HG03575 (cell line): Measurements from ENCODE around the gene PRPF40A.
A peak's percentile ranks its signal among the peaks of the same experiment; 100 is the strongest.

Source experiments
- ATAC-seq: cut with Tn5 transposase; IDR thresholded peaks from one replicate; pipeline ENCODE4 v1.9.1; 2021; ENCODE audit not compliant: unreplicated experiment, insufficient number of reproducible peaks, low FRiP score; ENCODE audit errors: extremely low read depth

The PRPF40A gene

DNA sequence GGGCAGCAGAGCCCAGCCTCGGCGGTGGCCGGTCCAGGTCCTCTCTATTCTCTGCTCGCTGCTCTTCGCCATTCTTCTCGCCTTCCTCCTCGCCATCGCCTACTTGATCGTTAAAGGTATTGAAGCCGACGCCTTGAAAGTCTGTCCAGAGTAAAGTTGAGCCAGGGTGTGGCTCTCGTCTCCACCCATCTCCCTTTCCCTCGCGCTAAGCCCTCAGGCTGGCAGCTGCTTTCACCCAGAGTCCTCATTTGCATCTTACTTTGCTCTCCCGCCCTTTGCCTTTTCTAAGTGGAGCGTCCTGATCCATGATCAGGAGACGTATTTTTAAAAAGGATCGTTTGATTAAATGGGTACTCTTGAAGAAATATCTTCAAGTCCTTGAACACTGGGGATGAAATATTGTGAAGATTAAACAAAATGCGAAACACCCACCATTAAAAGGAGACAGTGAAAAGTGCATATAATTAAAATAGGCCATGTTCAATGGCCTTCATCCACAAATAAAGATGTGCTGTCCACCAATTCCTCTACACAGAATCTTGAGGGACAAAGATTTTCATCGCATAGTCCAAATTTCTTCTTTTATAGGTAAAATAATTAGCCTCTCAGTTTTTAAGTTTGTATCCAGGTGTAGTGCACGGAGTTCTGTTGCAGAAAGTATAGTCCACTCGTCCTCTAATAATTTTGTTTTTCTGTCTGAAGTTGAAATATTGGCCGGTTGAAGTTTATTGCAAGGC lies 1.8 kb upstream of the PRPF40A start:
- ATAC-seq = peak; percentile 22

GRCh38 chr2:152718076-152718908 lies 1.0 kb upstream of the PRPF40A start, which contains the start of gene ARL6IP6:
ARL6IP6 (plus strand) TSS chr2:152718620; CDS start chr2:152718625, 5 bp downstream.
- ATAC-seq = peak; percentile 38

DNA sequence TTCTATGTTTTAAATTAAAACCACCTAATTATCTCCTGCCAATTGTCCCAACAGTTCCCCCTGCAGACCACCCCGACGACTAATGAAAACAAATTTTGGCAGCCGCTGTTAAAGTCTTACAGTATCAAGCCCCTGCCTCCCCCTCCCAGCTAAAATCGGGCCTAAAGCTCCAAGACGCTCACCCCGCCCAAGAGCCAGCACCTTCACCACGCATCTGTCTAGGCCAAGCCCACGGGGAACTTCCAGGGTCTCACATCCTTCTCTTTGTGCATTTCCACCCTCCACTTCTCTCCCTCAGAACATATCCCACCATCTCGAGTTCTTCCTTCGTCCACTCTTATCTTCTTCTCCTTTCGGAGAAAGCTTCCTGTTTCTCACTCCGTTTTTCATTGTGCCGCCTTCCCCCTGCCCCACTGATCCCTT lies 445 bp downstream of the PRPF40A start:
- ATAC-seq = no peak

DNA sequence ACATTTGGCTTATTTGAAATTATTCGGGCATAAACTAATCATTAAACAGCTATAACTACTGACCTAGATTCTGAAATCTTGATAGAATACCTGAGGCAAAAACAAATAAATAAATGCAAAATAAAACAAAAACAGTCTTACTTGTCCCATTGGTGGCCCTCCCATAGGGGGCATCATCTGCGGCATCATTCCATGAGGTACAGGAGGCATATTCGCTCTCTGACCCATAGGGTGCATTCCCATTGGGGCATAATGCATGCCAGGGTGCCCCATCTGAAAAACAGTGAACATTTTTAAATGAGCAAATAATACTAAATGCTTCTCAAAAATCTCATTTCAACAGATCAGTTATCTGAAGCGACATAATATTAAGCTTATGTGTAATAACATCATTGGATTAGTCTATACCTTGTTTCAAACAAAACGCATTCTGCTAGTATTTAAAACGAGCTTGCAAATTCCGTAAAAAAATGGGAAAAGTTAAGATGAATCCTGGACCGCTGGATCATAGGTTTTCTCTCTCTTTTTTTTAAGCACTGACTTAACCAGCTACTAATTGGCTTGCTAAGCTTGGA lies 1.3 kb downstream of the PRPF40A start:
- ATAC-seq = no peak

- ATAC-seq = no peak
Measured at GRCh38 chr2:152715112-152715511, 2.1 kb downstream of the PRPF40A start.

DNA sequence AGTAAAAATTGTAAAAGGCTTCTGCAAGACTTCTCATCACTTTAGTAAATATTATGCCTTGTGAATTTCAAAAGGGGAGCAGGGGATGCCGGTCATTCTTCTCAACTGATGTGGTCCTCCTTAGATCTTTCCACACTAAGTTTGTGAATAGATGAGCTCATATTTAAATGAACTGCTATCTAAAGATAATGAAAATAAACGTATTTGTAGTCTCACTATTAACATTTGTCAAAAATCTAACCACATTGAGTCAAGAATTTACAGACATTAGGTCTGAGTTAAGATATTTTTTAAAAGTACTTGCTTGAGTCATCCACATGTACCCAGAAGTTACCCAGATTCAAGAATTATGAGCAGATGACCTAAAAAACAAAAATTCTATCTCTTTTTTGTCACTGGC lies 6.5 kb downstream of the PRPF40A start:
- ATAC-seq = no peak

DNA sequence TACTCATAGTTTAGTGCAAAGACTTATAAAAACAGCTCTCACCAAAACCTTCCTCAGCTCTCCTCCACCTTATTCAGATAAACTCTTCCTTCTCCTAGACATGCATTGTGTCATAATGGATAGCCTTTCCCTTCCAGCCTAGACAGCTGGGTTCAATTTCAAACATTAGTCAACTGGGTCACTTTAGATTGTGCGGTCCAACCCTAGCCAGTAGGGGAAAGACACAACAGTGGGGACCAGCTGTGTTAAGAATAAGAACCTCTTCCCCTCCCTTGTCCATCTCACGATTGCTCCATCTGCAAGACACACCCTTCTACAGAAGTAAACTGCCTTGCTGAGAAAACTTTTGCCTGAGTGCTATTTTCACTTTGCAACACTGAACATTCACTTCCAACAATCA lies 8.5 kb downstream of the PRPF40A start:
- ATAC-seq = no peak

- ATAC-seq = no peak
Measured at GRCh38 chr2:152706477-152707021, 10.7 kb downstream of the PRPF40A start.

- no peak for ATAC-seq
Measured at GRCh38 chr2:152701198-152701597, 16.1 kb downstream of the PRPF40A start.

DNA sequence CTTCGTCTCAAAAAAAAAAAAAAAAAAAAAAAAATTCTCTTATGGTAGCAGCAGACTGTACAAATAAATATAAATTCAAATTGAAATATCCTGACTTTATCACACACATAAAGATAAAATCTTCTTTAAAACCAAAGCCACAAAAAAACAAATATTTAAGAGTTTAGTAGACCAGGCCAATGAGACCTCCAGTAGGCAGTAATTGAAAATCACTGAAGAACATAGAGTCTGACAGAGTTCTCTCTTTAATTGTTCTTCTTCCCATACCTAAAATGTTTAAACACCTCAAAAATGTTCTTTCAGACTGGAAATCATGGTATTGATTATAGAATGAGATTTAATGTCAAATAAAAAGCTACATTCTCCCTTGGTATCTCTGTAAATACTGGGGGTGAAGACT lies 20.8 kb downstream of the PRPF40A start:
- no peak for ATAC-seq

- no peak for ATAC-seq
Measured at GRCh38 chr2:152695763-152696162, 21.5 kb downstream of the PRPF40A start.

DNA sequence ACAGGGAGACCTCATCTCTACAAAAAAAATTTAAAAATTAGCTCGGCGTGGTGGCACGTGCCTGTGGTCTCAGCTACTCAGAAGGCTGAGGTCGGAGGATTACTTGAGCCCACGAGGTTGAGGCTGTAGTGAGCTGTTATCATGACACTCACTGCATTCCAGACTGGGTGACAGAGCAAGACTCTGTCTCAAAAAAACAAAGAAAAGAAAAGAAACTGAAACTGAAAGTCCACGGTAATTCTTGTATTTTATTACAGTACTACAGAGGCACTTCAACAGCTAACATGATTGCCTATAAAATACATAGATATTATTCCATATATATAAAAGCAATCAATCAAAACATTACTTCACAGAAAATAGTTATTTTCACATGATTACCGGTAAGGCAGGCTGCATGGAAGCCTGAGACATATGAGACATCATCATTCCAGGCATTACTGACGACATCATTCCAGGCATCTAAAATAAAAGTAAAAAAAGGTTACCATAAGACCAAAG lies 23.1 kb downstream of the PRPF40A start:
- ATAC-seq = peak; percentile 42

DNA sequence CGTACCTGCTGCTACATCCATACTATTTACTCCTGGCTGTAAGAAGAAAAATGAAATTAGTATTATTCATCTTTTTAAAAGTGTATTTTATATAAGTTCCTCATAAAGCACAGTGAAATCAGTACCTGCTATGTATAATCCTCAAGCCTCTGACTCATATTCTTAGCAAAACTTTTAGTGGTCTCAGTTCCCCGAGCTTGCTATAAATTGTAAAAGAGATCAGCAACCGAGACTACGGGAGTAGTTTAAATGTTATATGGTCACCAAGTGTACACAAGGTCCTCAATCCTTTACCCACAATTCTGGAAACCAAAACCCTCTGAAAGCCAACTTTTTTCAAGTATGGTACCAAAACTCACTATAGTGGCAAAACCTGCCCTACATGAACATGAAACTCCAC lies 24.2 kb downstream of the PRPF40A start:
- peak; percentile 88 for ATAC-seq

- ATAC-seq = no peak
Measured at GRCh38 chr2:152686321-152686720, 30.9 kb downstream of the PRPF40A start.

- ATAC-seq = no peak
Measured at GRCh38 chr2:152683400-152683799, 33.9 kb downstream of the PRPF40A start.

DNA sequence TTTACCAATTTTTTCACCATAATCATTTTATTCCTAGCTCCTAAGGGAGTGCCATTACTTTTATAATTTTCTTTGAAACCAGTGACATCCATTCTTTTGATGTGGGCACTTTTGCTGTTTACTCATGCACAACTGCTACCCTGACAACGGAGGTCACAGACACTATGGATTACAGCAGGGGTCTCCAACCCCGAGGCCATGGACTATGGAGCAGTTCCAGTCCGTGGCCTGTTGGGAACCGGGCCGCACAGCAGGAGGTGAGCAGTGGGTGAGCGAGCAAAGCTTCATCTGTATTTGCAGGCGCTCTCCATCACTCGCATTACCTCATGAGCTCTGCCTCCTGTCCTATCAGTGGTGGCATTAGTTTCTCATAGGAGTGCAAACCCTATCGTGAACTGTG lies 34.6 kb downstream of the PRPF40A start:
- no peak for ATAC-seq

- no peak for ATAC-seq
Measured at GRCh38 chr2:152678808-152679207, 38.5 kb downstream of the PRPF40A start.

GRCh38 chr2:152676461-152676860 lies 40.8 kb downstream of the PRPF40A start:
- no peak for ATAC-seq

DNA sequence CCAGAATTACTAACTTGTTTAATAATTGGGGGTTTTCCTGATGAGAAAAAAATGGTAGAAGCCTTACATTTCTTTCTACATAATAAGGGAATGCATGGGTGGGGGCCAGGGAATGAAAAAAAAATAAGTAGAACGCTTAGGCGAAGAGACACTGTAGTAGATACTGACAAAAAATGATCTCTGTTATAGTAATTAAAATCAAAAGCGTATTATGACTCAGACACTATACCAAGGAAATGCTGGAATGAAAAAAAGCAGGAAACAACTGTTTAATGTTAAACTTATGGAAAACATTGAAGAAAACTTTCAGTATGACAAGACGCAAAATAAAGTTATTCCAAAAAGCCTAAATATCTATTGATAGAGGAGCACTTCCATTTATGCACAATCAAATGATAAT lies 42.9 kb downstream of the PRPF40A start:
- no peak for ATAC-seq
